HCT116 (cell line): ENCODE data around the gene LY9. TPM values are rescaled to one million over a fixed set of nuclear protein-coding genes. Genes with fewer than 3 reads are reported as not detected.

Source experiments
- ATAC-seq: fragments of 200-7000 bp; cut with Tn5 transposase; 2 replicates; pipeline ENCODE4 v1.9.1; 2020; ENCODE audit warnings: mild to moderate bottlenecking, moderate library complexity
- BruUV-seq: library from RNA; stranded (reverse); fragments of 400-500 nt; replicated peaks from 2 replicates; lab custom pipeline; 2021; lab: Mats Ljungman, UMichigan
- CTCF ChIA-PET: fragments of 300-600 bp; sonication (Branson Sonifier 250); formaldehyde crosslinking; loops from one replicate; lab custom pipeline; 2021; ENCODE audit warnings: antibody characterized with exemption; lab: Charles Lee
- POLR2A ChIA-PET: fragments of 300-600, 350-600 bp; sonication (Branson Sonifier 250); formaldehyde crosslinking; loops from one replicate; lab custom pipeline; 2021; ENCODE audit warnings: antibody characterized with exemption; lab: Charles Lee
- RAD21 ChIA-PET, 2 experiments: fragments of 300-600 bp; sonication (Branson Sonifier 250); formaldehyde crosslinking; loops; one replicate each; lab custom pipeline; 2023; ENCODE audit warnings: low total read pairs in 2 of 2; ENCODE audit not compliant: uncharacterized antibody in 2 of 2, unreplicated experiment in 2 of 2, low non-redundant PET in 1 of 2; lab: Charles Lee
- DNase-seq: peaks from one replicate; pipeline ENCODE4 v3.0.0-alpha.2; 2010; ENCODE audit warnings: low read depth, low spot score
- H2AFZ ChIP-seq: fragments of 200-600 bp; shearing (Covaris generic), sonication (generic); 2 replicates; pipeline ENCODE4 v1.6.1; 2017; ENCODE audit warnings: low read depth, mixed run types, mixed read lengths, antibody characterized with exemption, low read length; ENCODE audit not compliant: poor library complexity, severe bottlenecking
- H3K27ac ChIP-seq: 2 replicates; pipeline ENCODE4 v1.5.1; 2012; ENCODE audit warnings: low read depth, low read length
- H3K27me3 ChIP-seq: fragments of 200-600 bp; sonication (generic); 2 replicates; pipeline ENCODE4 v1.6.1; 2016; ENCODE audit warnings: mixed run types, low read length, mixed read lengths; ENCODE audit not compliant: insufficient read depth
- H3K36me3 ChIP-seq, 2 experiments: fragments of 200-500 bp in 1 of 2; fragments of 200-600 bp in 1 of 2; sonication (Bioruptor generic) in 1 of 2; sonication (generic) in 1 of 2; 2 replicates each; pipeline versions ENCODE4 v1.5.1 to v1.6.1; 2014 to 2016; ENCODE audit warnings: low read length in 2 of 2, inconsistent platforms in 1 of 2, mixed read lengths in 1 of 2, mixed run types in 1 of 2; ENCODE audit not compliant: insufficient read depth in 2 of 2, control insufficient read depth in 1 of 2
- H3K4me1 ChIP-seq, 2 experiments: fragments of 200-600 bp in 1 of 2; sonication (generic) in 1 of 2; 2 replicates each; pipeline versions ENCODE4 v1.5.1 to v1.6.1; 2012 to 2017; ENCODE audit warnings: low read length in 2 of 2, inconsistent platforms in 1 of 2, mild to moderate bottlenecking in 1 of 2, mixed read lengths in 1 of 2, mixed run types in 1 of 2, moderate library complexity in 1 of 2; ENCODE audit not compliant: insufficient read depth in 2 of 2, control insufficient read depth in 1 of 2
- H3K4me2 ChIP-seq: fragments of 200-600 bp; sonication (generic); 2 replicates; pipeline ENCODE4 v1.6.1; 2017; ENCODE audit warnings: mixed run types, low read length, mixed read lengths
- H3K4me3 ChIP-seq, 2 experiments: fragments of 200-600 bp in 1 of 2; sonication (generic) in 1 of 2; replicated peaks in 1 of 2; 2 replicates each; pipeline ENCODE4 v1.5.1; 2011 to 2016; ENCODE audit warnings: low read length in 2 of 2, control low read depth in 1 of 2, low read depth in 1 of 2, mild to moderate bottlenecking in 1 of 2, mixed read lengths in 1 of 2, mixed run types in 1 of 2
- H3K79me2 ChIP-seq: fragments of 200-600 bp; sonication (generic); 2 replicates; pipeline ENCODE4 v1.6.1; 2017; ENCODE audit warnings: mild to moderate bottlenecking, mixed run types, low read length, moderate library complexity, mixed read lengths; ENCODE audit not compliant: insufficient read depth
- H3K9ac ChIP-seq: fragments of 200-600 bp; sonication (generic); 2 replicates; pipeline ENCODE4 v1.6.1; 2016; ENCODE audit warnings: low read length, mixed read lengths
- H3K9me2 ChIP-seq: fragments of 200-600 bp; sonication (generic), shearing (Covaris generic); 2 replicates; pipeline ENCODE4 v1.6.1; 2017; ENCODE audit warnings: mixed run types, mild to moderate bottlenecking, moderate library complexity; ENCODE audit not compliant: insufficient read depth
- H3K9me3 ChIP-seq, 2 experiments: fragments of 200-500 bp in 1 of 2; fragments of 200-600 bp in 1 of 2; sonication (Bioruptor generic) in 1 of 2; sonication (generic) in 1 of 2; 2 replicates each; pipeline ENCODE4 v1.6.1; 2014 to 2017; ENCODE audit warnings: low read length in 2 of 2, mixed read lengths in 2 of 2, inconsistent platforms in 1 of 2, low read depth in 1 of 2, mild to moderate bottlenecking in 1 of 2, mixed run types in 1 of 2, moderate library complexity in 1 of 2; ENCODE audit not compliant: control insufficient read depth in 1 of 2, insufficient read depth in 1 of 2
- H4K20me1 ChIP-seq: fragments of 200-600 bp; sonication (generic), shearing (Covaris generic); 2 replicates; pipeline ENCODE4 v1.6.1; 2017; ENCODE audit warnings: mixed run types, mild to moderate bottlenecking, moderate library complexity; ENCODE audit not compliant: insufficient read depth
- JUND ChIP-seq: IDR thresholded peaks from 2 replicates; pipeline ENCODE4 v1.6.1; 2012
- RAD21 ChIP-seq: IDR thresholded peaks from 2 replicates; pipeline ENCODE4 v1.6.1; 2012; ENCODE audit warnings: low read depth, mild to moderate bottlenecking
- intact Hi-C: fragments of 100-400 bp; cut with micrococcal nuclease; formaldehyde crosslinking; loops from 2 replicates; pipeline ENCODE4 v1.10.0; 2022
- total RNA-seq: library from RNA; stranded (reverse); gene quantifications from one replicate; pipeline ENCODE4 v1.2.1, GENCODE V29; 2021; ENCODE audit not compliant: unreplicated experiment
- TF ChIP-seq, protein P1 (sequence below), 3 experiments: fragments of 200-600 bp in 1 of 3; sonication (generic) in 1 of 3; IDR thresholded peaks in 2 of 3; conservative IDR thresholded peaks in 1 of 3; 2 replicates each; pipeline ENCODE4 v1.5.1; 2012 to 2017; ENCODE audit warnings: low read depth in 2 of 3, low read length in 2 of 3, antibody characterized with exemption in 1 of 3, borderline replicate concordance in 1 of 3, control low read depth in 1 of 3, mild to moderate bottlenecking in 1 of 3, mixed read lengths in 1 of 3, mixed run types in 1 of 3, moderate library complexity in 1 of 3; ENCODE audit not compliant: insufficient read depth in 1 of 3
- TF ChIP-seq, protein P2 (sequence below): IDR thresholded peaks from 2 replicates; pipeline ENCODE4 v1.6.1; 2012; ENCODE audit warnings: low read depth

Gene LY9
- total RNA-seq, 1 experiment from 2014 or later, result 0.22 TPM

DNA sequence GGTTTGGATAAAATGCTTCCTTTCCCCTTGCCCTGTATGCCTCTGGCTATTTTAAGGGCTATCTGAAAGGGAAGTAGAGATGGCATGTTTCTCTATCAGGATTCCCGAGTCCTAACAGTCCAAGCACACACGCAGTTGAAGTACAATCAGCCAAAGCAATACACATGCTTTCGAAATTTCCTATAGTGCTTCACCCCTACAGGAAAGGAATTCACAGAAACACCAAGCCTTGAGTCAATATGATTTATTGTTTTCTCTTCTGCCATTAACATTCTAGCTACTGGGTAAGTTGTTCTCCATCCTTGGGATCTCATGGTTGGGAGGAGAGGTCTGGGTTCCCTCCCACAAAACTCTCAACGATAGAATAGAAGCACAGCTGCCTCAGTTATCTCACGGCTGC, 80.3 kb downstream of the LY9 start:
- BruUV-seq, result no TSS peak
- no peak for ATAC-seq
- TF ChIP-seq JUND (no peak), RAD21 (no peak)
- TF ChIP-seq, protein P1, sequence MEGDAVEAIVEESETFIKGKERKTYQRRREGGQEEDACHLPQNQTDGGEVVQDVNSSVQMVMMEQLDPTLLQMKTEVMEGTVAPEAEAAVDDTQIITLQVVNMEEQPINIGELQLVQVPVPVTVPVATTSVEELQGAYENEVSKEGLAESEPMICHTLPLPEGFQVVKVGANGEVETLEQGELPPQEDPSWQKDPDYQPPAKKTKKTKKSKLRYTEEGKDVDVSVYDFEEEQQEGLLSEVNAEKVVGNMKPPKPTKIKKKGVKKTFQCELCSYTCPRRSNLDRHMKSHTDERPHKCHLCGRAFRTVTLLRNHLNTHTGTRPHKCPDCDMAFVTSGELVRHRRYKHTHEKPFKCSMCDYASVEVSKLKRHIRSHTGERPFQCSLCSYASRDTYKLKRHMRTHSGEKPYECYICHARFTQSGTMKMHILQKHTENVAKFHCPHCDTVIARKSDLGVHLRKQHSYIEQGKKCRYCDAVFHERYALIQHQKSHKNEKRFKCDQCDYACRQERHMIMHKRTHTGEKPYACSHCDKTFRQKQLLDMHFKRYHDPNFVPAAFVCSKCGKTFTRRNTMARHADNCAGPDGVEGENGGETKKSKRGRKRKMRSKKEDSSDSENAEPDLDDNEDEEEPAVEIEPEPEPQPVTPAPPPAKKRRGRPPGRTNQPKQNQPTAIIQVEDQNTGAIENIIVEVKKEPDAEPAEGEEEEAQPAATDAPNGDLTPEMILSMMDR (IDR thresholded peaks at IDR 0.05 in 2 of 3, conservative IDR thresholded peaks at IDR 0.05 in 1 of 3; ENCODE audit: borderline replicate concordance in 1 of 3, insufficient read depth in 1 of 3, low read depth in 2 of 3, low read length in 2 of 3), result no peak
- TF ChIP-seq, protein P2, sequence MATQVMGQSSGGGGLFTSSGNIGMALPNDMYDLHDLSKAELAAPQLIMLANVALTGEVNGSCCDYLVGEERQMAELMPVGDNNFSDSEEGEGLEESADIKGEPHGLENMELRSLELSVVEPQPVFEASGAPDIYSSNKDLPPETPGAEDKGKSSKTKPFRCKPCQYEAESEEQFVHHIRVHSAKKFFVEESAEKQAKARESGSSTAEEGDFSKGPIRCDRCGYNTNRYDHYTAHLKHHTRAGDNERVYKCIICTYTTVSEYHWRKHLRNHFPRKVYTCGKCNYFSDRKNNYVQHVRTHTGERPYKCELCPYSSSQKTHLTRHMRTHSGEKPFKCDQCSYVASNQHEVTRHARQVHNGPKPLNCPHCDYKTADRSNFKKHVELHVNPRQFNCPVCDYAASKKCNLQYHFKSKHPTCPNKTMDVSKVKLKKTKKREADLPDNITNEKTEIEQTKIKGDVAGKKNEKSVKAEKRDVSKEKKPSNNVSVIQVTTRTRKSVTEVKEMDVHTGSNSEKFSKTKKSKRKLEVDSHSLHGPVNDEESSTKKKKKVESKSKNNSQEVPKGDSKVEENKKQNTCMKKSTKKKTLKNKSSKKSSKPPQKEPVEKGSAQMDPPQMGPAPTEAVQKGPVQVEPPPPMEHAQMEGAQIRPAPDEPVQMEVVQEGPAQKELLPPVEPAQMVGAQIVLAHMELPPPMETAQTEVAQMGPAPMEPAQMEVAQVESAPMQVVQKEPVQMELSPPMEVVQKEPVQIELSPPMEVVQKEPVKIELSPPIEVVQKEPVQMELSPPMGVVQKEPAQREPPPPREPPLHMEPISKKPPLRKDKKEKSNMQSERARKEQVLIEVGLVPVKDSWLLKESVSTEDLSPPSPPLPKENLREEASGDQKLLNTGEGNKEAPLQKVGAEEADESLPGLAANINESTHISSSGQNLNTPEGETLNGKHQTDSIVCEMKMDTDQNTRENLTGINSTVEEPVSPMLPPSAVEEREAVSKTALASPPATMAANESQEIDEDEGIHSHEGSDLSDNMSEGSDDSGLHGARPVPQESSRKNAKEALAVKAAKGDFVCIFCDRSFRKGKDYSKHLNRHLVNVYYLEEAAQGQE, result no peak
- TF ChIP-seq, all 23 proteins: peak for 0

More for the DNA sequence above, 80.3 kb downstream of the LY9 start:
- ChIA-PET RAD21 (no interaction called here), POLR2A (no interaction called here), CTCF (no interaction called here)
- H3K9ac ChIP-seq, result no peak overlapping the region
- no peak overlapping the region for H3K4me3 ChIP-seq
- no peaks in the 10 kb centered on the region for H3K27me3 ChIP-seq
- H3K27ac ChIP-seq, result no peak overlapping the region
- no peaks in the 10 kb centered on the region for H3K79me2 ChIP-seq
- no peak overlapping the region for H3K4me2 ChIP-seq
- no peak overlapping the region for H2AFZ ChIP-seq
- H3K36me3 ChIP-seq, result no peaks in the 10 kb centered on the region
- H3K9me2 ChIP-seq, result no peaks in the 10 kb centered on the region
- intact Hi-C loops, result no loop called here
- no peaks in the 10 kb centered on the region for H3K4me1 ChIP-seq
- no peaks in the 10 kb centered on the region for H3K9me3 ChIP-seq
- no peak for DNase-seq
- H4K20me1 ChIP-seq, result no peaks in the 10 kb centered on the region
